GM21367 (cell line): Measurements from ENCODE around the gene SMIM14.
A peak's percentile ranks its signal among the peaks of the same experiment; 100 is the strongest.
"Not testable (repeated sequence)": the region's sequence is repeated elsewhere in the genome, so short reads cannot be mapped to it uniquely, and the experiment has no call there.

ENCODE experiments used
- ATAC-seq: cut with Tn5 transposase; IDR thresholded peaks from one replicate; pipeline ENCODE4 v1.9.1; 2021; ENCODE audit not compliant: unreplicated experiment

Gene SMIM14

DNA sequence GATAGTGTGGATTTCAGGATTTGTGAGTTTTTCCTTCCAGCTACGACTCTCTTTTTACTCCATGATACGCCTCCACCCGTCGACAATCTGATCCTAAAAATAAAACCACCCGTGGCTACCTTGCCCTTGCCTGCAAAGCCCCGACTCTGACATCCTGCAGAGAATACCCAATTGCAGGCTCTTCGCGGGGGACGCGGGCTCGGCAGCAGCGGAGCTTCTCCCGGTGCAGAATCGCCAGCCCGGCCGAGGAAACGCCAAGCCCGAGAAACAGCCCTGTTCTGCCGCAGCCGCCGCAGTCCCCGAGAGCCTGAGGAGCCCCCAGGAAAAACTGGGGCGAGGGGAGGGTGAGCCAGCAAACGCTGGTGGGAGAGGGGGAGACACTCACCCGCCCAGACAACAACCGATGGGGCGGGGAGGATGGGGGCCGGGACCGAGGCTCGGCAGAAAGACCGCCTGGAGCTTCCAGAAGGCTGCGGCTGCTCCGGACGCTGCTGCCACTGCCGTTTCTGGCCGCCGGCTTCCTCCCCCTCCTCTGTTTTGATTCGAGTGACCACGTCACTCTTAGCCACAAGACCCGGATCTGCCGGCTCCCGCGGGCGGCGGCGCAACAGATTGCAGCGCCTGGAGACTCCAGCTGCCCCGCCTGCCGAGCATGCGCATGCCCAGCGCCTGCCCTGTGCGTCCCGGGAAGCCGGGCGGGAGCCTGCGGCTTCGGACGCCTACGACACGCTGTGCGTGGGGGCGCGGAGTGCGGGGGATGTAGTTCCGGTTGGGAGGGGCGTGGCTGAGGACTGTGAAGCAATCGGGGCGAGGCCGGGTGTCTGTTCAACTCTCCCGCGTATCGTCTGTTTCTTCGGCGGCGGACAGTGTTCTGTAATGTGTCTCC, at the start of gene SMIM14:
Gene SMIM14, minus strand, starts transcription at position 512 of the 886 bp plus-strand sequence. CDS start 33,720 bp downstream, outside the sequence.
- peak; percentile 52 for ATAC-seq

DNA sequence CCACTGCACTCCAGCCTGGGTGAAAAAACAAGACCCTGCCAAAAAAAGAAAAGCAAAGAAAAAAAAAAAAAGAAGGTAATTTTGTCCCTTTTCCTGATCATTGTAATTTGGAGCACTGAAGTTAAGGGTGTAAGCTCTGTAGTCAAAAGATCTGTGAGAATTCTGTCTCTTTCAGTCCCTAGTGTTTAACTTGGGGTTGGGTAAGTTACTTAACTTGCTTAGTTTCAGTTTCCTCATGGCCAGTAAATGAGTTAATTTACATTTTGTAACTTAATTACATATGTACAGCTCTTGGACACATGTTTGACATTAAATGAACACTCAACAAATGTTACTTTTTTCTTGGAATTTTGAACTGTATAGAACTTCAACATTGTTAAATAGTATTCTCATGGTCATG, 48.3 kb upstream of the SMIM14 start:
- no peak for ATAC-seq

DNA sequence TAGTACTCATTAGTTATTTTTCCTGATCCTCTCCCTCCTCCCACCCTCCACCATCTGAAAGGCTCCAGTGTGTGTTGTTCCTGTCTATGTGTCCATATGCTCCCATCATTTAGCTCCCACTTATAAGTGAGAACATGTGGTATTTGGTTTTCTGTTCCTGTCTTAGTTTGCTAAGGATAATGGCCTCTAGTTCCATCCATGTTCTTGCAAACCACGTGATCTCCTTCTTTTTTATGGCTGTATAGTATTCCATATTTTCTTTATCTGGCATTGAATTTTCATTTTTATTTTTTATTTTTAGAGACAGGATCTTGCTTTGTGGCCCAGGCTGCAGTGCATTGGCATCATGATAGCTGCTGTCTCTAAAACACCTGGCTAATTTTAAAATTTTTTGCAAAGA, 47.3 kb upstream of the SMIM14 start:
- ATAC-seq: no peak

DNA sequence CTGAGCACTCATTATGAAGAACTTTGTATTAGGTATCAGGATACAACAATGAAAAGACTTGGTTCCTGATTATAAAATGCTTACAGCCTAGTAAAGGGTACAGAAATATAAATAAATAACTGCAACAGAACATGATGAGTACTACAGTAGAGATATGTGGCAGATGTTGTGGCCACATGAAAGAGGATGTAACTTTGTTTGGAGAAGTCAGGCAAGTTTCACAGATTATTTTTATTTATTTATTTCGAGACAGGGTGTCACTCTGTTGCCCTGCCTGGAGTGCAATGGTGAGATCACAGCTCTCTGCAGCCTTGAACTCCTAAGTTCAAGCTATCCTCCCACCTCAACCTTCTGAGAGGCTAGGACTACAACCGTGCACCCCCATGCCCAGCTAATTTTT, 43.5 kb upstream of the SMIM14 start:
- ATAC-seq: peak; percentile 70

DNA sequence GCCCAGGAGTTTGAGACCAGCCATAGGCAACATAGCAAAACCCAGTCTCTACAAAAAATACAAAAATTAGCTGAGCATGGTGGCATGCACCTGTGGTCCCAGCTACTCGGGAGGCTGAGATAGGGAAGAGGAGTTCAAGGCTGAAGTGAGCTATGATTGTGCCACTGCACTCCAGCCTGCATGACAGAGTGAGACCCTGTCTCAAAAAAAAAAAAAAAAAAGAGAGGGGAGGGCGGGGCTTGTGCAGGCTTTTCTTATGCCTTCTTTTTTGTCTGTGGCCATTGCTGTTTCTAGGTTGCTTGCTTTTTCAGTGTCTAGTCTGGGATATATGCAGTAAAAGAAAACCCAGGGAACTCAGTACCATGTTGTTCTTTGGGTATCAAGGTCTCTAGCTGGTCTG, 42.3 kb upstream of the SMIM14 start:
- ATAC-seq: not testable (repeated sequence)

DNA sequence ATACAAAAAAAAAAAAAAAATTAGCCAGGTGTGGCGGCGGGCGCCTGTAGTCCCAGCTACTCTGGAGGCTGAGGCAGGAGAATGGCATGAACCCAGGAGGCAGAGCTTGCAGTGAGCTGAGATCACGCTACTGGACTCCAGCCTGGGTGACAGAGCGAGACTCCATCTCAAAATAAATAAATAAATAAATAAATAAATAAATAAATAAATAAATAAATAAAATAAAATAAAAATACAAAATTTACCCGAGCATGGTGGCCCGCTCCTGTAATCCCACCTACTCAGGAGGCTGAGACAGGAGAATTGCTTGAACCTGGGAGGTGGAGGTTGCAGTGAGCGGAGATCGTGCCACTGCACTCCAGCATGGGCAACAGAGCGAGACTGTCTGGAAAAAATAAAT, 37.0 kb upstream of the SMIM14 start:
- not testable (repeated sequence) for ATAC-seq

DNA sequence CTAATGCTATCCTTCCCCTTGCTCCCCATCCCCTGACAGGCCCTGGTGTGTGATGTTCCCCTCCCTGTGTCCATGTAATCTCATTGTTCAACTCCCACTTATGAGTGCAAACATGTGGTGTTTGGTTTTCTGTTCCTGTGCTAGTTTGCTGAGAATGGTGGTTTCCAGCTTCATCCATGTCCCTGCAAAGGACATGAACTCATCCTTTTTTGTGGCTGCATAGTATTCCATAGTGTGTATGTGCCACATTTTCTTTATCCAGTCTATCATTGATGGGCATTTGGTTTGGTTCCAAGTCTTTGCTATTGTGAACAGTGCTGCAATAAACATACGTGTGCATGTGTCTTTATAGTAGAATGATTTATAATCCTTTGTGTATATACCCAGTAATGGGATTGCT, 31.6 kb upstream of the SMIM14 start:
- not testable (repeated sequence) for ATAC-seq

DNA sequence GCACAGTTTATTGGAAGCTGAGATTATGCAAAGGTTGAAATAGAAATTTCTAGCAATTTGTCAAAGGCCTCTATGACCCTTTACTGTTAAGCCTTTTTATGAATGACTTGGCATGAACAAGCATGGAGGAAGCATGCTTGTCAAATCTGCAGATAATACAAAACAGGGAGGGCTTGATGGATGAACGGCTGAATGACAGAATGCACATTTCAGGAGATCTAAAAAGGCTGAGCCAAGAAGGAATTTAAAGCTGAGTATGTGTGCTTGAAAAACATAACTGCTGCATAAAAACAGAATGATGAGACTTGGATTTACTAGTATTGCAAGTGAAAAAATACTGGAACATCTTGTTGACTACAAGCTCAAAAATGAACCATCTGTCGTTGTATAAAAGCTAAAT, 30.2 kb upstream of the SMIM14 start:
- no peak for ATAC-seq

DNA sequence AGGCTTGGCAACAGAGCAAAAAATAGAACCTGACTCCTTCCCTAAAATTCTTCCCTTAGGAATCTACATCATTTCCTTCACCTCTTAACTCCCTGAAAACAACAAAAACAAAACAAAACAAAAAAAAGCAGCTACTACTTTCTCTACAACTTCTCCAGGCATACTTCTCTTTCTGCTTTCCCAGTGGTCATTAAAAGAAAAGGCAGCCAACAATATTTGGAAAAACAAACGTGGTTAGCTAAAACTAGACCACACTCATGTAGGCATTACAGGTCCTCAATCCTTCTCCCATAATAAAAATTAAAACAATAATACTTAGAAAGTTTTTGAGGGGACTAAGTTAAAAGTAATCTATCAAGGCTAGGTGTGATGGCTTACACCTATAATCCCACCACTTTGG, 29.0 kb upstream of the SMIM14 start:
- ATAC-seq: no peak

DNA sequence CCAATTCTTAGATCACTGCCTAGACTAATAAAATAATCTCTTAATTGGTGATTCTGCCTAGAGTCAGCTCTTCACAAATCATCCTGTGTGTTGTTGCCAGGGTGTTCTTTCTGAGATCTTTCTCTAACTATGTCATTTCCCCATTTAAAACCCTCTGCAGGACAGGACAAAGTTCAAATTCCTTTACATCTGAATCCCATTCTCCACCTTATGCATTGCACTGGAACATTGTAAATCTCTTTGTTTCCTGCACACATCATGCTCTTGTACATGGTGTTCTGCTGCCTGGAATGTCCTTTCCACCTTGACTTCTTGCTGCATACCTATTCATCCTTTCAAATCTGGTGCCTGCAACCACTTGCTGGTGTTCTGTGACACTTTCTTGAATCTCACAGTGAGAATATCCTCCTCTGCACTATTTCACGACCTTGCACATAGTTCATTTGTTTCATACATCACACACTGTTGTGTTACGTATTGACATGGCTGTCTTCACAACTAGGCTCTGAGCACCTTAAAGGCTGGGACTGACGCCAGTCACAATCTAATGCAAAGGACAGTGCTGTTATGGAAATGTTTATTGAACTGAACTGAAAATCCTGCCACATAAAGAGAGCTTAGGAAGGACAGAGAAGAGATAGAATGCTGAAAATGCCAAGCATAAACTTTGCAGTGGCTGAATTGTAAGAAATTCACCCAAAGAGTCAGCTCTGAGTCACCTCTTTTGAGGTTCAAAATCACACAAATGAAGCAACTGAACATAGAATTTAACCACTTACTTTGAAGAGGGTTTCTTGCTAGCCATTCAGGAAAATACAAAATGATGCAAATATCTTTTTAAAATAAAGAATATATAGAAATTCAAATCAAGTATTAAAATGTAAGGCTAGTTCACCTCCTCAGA, 26.4 kb upstream of the SMIM14 start:
- no peak for ATAC-seq

DNA sequence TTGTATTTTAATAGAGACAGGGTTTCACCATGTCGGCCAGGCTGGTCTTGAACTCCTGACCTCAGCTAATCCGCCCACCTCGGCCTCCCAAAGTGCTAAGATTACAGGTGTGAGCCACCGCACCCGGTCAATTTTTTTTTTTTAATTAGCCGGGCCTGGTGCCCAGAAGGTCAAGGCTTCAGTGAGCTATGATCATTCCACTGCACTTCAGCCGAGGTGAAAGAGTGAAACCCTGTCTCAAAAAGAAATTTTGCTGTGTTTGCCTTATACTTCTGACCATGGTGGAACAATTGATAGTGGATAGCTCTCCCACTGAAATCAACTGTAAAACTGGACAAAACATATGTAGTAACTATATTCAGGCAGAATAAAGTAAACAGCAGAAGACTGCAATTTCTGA, 24.0 kb upstream of the SMIM14 start:
- no peak for ATAC-seq

DNA sequence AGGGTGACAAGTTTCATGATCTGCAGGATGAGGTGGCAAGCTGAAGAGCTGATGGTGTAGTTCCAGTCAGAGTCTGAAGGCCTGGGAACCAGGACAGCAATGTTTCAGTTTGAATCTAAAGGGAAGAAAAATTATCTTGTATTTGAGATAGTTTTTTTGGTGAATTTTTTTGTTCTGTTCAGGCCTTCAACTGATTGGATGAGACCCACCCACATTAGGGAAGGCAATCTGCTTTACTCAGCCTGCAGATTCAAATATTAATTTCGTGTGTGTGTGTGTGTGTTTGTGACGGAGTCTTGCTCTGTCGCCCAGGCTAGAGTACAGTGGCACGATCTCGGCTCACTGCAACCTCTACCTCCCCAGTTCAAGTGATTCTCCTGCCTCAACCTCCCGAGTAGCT, 22.1 kb upstream of the SMIM14 start:
- no peak for ATAC-seq

DNA sequence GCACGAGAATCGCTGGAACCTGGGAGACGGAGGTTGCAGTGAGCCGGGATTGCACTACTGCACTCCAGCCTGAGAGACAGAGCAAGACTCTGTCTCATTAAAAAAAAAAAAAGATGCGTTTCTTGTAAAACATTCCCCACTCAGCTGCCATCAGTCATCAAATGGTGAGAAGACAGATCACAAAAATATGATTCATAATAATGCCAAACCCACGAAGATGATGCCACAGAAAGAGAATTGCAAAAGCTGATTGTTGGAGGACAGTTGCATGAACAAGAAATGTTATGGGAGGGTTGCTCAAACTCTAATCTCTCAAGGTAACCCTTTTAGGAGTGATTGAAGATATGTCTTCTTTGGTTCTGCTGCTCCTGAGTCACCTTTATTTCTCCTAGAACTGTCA, 21.4 kb upstream of the SMIM14 start:
- no peak for ATAC-seq

DNA sequence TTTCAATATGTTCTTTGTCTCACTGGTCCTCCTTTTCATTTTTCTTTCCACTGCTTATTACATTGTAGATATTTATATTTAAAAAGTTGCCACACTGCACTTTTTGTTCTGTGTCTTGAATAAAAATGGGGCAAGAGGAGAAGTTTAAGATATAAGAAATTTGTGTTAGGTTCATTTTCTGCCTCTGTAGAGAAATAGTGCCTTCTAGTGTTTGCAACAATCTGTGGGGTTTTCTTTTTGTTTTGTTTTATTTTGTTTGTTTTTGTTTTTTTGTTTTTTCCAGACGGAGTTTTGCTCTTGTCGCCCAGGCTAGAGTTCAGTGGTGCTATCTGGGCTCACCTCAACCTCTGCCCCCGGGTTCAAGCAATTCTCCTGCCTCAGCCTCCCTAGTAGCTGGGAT, 20.1 kb upstream of the SMIM14 start:
- ATAC-seq: no peak

DNA sequence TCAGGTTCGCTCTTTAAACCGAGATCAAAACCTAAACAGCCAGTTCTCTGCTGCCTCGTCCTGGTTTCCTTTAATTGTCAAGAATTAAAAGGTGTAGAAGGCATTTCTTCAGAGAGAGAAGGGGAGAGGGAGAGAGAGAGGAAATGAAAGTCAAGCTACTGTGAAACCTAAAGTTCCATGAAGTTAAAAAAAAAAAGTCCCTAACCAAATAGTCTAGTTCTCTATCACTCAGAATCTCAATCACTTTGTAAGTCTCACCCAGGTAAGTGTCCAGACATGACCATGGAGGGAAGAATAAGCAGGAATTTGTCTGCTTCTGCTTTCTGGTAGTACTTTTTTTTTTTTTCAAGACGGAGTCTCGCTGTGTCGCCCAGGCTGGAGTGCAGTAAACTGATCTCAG, 18.8 kb upstream of the SMIM14 start:
- ATAC-seq: peak; percentile 73

DNA sequence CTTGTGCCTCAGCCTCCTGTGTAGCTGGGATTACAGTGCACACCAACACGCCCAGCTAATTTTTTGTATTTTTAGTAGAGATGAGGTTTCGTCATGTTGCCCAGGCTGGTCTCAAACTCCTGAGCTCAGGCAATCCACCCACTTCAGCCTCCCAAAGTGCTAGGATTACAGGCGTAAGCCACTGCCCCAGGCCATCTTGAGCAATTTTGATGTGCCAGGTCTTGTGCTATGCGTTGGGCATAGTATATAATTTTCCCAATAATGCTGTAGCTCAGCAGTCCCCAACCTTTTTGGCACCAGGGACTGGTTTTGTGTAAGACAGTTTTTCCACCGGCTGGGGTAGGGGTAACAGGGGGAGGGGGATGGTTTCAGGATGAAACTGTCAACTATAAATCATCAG, 18.0 kb upstream of the SMIM14 start:
- not testable (repeated sequence) for ATAC-seq

DNA sequence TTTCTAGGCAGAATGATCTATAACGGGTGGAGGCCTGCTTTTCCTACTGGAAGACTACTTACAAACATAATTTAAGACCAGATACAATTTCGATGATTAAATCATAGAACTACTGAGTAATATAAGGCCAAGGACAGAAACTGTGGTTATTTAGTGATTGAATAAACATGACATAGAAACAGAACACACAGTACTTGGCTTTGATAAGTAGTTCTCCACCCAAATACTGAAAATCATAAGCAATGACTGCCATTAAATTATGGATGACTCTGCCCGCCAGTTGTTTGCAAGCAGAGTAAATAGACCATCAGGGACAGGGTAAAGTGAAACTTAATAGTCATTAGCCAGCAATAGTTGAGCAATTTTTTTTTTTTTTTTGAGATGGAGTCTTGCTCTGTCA, 17.2 kb upstream of the SMIM14 start:
- no peak for ATAC-seq

DNA sequence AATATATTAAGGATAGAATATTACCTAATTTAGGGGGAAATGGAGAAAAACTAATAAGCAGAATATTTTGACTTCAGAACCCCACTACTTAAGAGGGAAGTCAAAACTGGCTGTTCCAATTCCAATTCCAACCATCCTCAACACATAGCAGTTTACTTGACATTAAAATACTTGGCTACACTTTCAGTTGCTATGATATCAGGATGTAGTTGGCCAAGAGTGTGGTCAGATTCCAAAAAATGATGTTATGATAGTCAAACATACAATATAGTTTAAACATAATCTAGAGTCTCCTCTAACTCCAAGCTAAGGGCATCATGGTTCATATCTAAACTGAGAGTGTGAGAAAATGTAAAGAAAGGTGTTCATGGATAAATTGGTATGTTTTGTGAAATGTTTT, 16.5 kb upstream of the SMIM14 start:
- ATAC-seq: no peak

DNA sequence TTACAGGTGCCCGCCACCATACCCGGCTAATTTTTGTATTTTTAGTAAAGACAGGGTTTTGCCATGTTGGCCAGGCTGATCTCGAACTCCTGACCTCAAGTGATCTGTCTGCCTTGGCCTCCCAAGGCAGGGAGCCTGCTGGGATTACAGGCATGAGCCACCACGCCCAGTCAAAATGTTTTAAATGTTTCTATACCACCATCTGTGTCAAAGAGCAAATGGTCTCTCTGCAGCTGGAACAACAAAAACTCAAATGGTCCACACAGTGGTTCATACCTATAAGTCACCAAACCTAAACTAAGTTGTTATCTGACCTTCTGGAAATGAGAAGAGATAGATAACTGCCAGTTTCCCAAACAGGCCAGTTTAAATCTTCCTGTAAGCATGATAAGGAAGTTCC, 12.9 kb upstream of the SMIM14 start:
- ATAC-seq: not testable (repeated sequence)

DNA sequence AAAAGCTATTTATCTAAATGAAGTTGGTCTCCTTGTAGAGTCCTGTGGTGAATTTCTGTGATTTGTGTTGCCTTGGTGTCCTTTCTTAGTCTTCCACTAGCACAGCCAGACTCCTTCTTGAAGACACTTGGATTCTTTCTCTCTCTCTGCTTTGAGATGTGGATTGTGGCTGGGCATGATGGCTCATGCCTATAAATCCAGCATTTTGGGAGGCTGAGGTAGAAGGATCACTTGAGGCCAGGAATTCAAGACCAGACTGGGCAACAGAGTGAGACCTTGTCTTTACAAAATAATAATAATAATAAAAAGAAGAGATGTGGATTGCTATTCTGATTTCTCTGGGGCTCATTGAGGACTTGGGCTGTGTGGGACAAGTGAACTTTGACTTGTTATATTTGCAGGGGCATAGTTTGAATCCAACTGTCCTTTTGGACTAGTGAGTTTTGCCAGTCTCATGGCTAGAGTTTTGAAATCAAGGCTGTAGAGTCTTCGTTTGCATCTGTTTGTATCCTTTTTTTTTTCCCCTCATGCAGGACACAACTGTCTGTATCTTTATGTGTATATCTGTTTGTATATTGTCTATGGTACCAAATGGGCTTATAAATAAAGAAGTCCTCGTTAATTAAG, 11.1 kb upstream of the SMIM14 start:
- no peak for ATAC-seq

DNA sequence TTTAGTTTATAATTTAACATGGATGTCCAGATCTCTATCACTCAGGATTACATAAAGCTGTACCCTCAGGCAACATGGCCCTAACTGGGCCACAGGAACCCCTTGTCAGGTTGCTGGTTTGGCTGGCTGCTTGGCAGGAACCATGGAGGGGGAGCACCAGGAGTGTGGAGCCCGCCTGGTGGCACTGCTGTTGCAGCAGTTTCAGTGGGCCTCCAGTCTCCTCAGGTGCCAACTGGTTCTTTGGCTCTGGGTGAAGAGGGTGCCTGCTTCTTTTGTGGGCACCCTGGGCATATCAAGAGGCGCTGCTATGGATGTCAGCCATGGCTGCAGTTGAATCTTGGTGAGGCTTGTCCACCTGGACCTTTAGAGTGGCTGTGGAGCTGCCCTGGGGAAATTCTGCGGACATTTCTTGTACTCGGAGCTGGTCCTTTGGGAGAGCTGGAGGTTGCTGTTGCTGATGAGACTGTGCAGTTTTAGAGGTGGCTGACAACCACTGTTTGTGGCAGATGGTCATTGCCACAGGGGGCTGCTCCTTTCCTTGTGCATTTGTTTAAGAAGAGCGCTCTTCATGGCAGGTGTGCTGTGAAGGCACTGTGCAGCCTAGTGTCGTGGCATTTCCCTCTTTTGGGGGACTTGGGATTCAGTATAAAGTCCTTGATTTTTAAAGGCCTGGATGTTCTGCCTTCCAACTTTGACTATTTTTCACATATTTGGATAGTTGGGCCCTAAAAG, 10.3 kb upstream of the SMIM14 start:
- no peak for ATAC-seq
